ENCODE results near the gene LSM14A. TPM values are rescaled to one million over a fixed set of nuclear protein-coding genes. Genes with fewer than 3 reads are reported as not detected.
A peak's percentile ranks its signal among the peaks of the same experiment; 100 is the strongest.

LSM14A gene
- total and polyA plus RNA-seq, 2 of the 13 experiments (the other 11 are each of a cell fraction or from before 2014, with no cell fraction given), result 77.0 to 83.6 TPM

- TF ChIP-seq PAWR (CRISPR knock-in tag; IDR thresholded peaks at IDR 0.05; ENCODE audit: borderline replicate concordance), result no peak
- no peak for TF ChIP-seq ZNF891 (CRISPR knock-in tag; IDR thresholded peaks at IDR 0.05)
- no peak for TF ChIP-seq SMAD9 (CRISPR knock-in tag; IDR thresholded peaks at IDR 0.05)
- no peak for TF ChIP-seq MIER3 (CRISPR knock-in tag; IDR thresholded peaks at IDR 0.05; ENCODE audit: borderline replicate concordance)
- TF ChIP-seq GTF2F1 (IDR thresholded peaks at IDR 0.05; ENCODE audit: low read length), result no peak
- no peak for TF ChIP-seq ZNF367 (CRISPR knock-in tag; IDR thresholded peaks at IDR 0.05; ENCODE audit: borderline replicate concordance)
- TF ChIP-seq TIGD3 (CRISPR knock-in tag; IDR thresholded peaks at IDR 0.05; ENCODE audit: borderline replicate concordance), result no peak
- no peak for TF ChIP-seq FOXA1 (IDR thresholded peaks at IDR 0.05)
- TF ChIP-seq FOXA1 (CRISPR knock-in tag; IDR thresholded peaks at IDR 0.05), result peak; percentile 81
- TF ChIP-seq GATA4 (IDR thresholded peaks at IDR 0.05; ENCODE audit: borderline replicate concordance, low read depth), result peak; percentile 50; the same call in 1 of the 2 replicates
- no peak for TF ChIP-seq RELA (CRISPR knock-in tag; IDR thresholded peaks at IDR 0.05)
- TF ChIP-seq FOXO4 (CRISPR knock-in tag; conservative IDR thresholded peaks at IDR 0.05), result no peak
- 0 out of 2 replicates have a peak, but pooled peaks have one; percentile 60 for TF ChIP-seq ZSCAN9 (CRISPR knock-in tag; IDR thresholded peaks at IDR 0.05; ENCODE audit: borderline replicate concordance)
- no peak for TF ChIP-seq ZNF343 (CRISPR knock-in tag; IDR thresholded peaks at IDR 0.05)
- no peak for TF ChIP-seq KDM1A (CRISPR knock-in tag; IDR thresholded peaks at IDR 0.05)
- TF ChIP-seq SYNCRIP (IDR thresholded peaks at IDR 0.05; ENCODE audit: insufficient read depth, low read depth, low read length), result no peak
- 0 out of 2 replicates have a peak, but pooled peaks have one; percentile 13 for TF ChIP-seq ARID3A (IDR thresholded peaks at IDR 0.05; ENCODE audit: low read depth, low read length)
- TF ChIP-seq POLR2G (IDR thresholded peaks at IDR 0.05; ENCODE audit: low read depth, low read length), result peak; percentile 96
- TF ChIP-seq DNMT1 (CRISPR knock-in tag; IDR thresholded peaks at IDR 0.05), result no peak
- no peak for TF ChIP-seq ZFP36 (IDR thresholded peaks at IDR 0.05; ENCODE audit: borderline replicate concordance, low read depth, low read length, partially characterized antibody)
- peak; percentile 14 for TF ChIP-seq ZNF883 (CRISPR knock-in tag; IDR thresholded peaks at IDR 0.05; ENCODE audit: not compliant biosample characterization)
- TF ChIP-seq GMEB2 (CRISPR knock-in tag; IDR thresholded peaks at IDR 0.05; ENCODE audit: low read depth), result no peak
- no peak for TF ChIP-seq SRF (IDR thresholded peaks at IDR 0.05; ENCODE audit: low read depth, low read length)
- TF ChIP-seq ATF3 (CRISPR knock-in tag; IDR thresholded peaks at IDR 0.05), result no peak
- peak; percentile 49; the same call in 1 of the 2 replicates for TF ChIP-seq FOXO1 (CRISPR knock-in tag; IDR thresholded peaks at IDR 0.05)
- 0 out of 2 replicates have a peak, but pooled peaks have one; percentile 14 for TF ChIP-seq ZNF329 (CRISPR knock-in tag; IDR thresholded peaks at IDR 0.05; ENCODE audit: low read depth)
Measured at GRCh38 chr19:34254046-34254697, 81.9 kb downstream of the LSM14A start, which contains the start of gene GARRE1 (continued).
